HEK293T (cell line): Measurements from ENCODE around the gene PRIM2.
"Not testable (repeated sequence)": the region's sequence is repeated elsewhere in the genome, so short reads cannot be mapped to it uniquely, and the experiment has no call there.

ENCODE experiments used
- ARNT ChIP-seq: fragments of 450-650 bp; IDR thresholded peaks from 2 replicates; pipeline ENCODE4 v1.6.1; 2017; ENCODE audit warnings: mild to moderate bottlenecking
- BHLHE40 ChIP-seq: fragments of 450-650 bp; IDR thresholded peaks from 2 replicates; pipeline ENCODE4 v1.6.1; 2016; ENCODE audit warnings: mild to moderate bottlenecking, moderate library complexity, borderline replicate concordance
- FOXA1 ChIP-seq: fragments of 450-650 bp; IDR thresholded peaks from 2 replicates; pipeline ENCODE4 v1.6.1; 2016; ENCODE audit warnings: mild to moderate bottlenecking
- FOXK2 ChIP-seq: fragments of 450-650 bp; IDR thresholded peaks from 2 replicates; pipeline ENCODE4 v1.6.1; 2016; ENCODE audit warnings: mild to moderate bottlenecking
- FOXM1 ChIP-seq: fragments of 450-650 bp; IDR thresholded peaks from 2 replicates; pipeline ENCODE4 v1.6.1; 2017; ENCODE audit warnings: mild to moderate bottlenecking, borderline replicate concordance
- NFRKB ChIP-seq: fragments of 450-650 bp; IDR thresholded peaks from 2 replicates; pipeline ENCODE4 v1.6.1; 2016; ENCODE audit warnings: mild to moderate bottlenecking, moderate library complexity
- SP1 ChIP-seq: fragments of 450-650 bp; IDR thresholded peaks from 2 replicates; pipeline ENCODE4 v1.6.1; 2017
- SUZ12 ChIP-seq: fragments of 450-650 bp; IDR thresholded peaks from 2 replicates; pipeline ENCODE4 v1.6.1; 2016; ENCODE audit warnings: mild to moderate bottlenecking

DNA sequence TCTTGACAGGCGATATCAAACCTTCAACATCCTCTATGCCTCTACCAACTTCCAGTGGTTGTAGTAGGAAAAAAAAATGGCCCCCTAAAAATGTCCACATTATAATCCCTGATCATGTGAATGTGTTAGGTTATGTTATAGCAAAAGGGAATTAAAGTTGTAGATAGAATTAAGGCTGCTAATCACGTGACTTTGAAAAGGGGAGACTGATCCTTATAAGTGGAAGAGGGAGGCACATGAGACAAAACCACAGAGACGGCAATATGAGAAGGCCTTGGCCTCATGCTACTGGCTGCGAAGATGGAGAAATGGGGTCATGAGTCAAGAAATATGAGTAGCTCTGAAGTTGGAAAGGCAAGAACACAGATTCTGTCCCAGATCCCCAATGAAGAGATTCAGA is 358.0 kb downstream of the PRIM2 start:
- TF ChIP-seq SUZ12, NFRKB, ARNT, FOXK2, BHLHE40, FOXA1, FOXM1, SP1: not testable (repeated sequence)
